HuH-7.5 (cell line): ENCODE measurements around the gene TMEM89.
A peak's percentile ranks its signal among the peaks of the same experiment; 100 is the strongest.

Experiments used
- DNase-seq: peaks from one replicate; pipeline ENCODE4 v3.0.0; 2011; ENCODE audit warnings: low spot score

TMEM89 gene

DNA sequence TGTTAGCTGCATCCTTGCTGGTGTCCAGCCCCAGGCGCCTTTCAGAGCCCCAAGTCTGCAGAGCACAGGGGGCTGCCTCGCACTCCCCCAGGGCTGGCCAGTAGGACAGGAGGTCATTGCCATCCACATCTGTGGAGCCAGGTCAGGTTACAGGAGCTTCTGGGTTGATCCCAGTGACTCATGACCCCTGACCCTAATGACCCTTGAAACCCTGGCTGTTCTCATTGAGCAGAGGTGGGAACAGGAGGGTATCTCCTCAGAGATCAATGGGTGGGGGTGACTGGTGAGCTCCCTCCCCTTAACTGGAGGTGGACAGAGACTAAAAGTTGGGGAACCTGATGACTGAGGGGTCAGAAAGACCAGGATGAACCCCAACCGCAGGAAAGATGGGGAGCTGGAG lies 19.8 kb upstream of the TMEM89 start:
- DNase-seq: no peak

- DNase-seq: no peak
Observed at GRCh38 chr3:48639944-48640606, 18.5 kb upstream of the TMEM89 start.

GRCh38 chr3:48637305-48637704 lies 15.7 kb upstream of the TMEM89 start:
- no peak for DNase-seq

DNA sequence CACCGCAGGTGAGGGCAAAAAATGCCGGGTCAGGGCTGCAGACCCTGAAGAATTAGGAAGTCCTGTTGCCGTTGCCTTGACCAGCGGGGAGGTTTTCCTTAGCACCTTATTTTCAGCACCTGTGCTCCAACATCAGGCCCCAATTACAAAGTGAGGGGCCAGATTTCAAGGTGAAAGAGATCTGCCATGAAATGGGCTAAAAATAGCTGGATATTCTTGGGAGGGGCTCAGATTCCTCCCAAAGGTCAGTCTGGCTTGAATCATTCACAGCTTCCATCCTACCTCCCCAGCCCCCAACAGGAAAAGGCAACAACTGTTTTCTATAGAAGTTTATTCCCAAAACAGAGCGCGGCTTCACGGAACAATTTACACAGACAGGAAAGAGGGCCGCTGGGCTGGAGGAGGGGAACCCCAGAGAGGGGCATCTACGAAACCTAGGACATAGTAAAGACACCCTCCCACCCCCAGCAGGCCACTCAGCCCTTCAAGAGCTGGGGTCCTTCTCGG lies 14.6 kb upstream of the TMEM89 start:
- DNase-seq: no peak

DNA sequence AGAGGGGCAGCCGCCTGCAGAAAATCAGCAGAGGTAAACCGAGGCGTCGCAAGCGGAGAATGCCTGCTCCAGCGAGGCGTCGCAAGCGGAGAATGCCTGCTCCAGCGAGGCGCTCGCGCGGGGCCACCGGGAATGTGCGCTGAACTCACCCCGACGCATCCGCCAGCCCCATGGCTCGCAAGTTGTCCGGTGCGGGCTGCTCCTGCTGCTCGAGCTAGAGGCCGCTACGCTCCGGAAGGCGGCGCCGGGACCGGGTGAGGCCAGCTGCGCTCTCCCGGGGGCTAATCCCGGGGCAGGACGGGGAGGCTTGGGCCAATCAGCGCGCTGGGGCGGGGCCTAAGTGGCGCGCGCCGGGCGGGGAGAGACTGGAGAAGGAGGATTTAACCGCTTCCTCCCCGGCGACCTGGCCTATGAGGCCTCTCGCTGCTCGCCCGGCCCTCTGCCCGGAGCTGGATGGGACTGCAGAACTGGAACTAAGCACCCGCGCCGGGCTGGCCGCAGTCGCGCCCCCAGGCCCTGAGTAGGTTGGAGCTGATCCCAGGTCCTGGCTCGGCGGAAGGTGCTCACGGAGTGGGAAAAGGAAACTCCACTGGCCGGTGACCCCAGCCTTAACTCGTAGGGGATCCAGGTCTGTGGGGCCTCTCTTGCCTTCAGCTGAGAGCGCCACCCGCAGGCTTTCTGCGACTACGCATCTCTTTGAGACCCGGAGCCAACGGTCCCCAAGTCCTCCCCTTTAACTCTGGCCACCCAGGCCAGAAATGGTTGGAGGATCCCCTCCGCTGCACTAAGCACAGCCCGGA lies 13.9 kb upstream of the TMEM89 start, which contains the start of gene SLC26A6:
Gene SLC26A6 (minus strand): TSS at position 240 of the 800 bp plus-strand sequence. CDS start 68 bp downstream, at position 172.
- DNase-seq: peak; percentile 100

DNA sequence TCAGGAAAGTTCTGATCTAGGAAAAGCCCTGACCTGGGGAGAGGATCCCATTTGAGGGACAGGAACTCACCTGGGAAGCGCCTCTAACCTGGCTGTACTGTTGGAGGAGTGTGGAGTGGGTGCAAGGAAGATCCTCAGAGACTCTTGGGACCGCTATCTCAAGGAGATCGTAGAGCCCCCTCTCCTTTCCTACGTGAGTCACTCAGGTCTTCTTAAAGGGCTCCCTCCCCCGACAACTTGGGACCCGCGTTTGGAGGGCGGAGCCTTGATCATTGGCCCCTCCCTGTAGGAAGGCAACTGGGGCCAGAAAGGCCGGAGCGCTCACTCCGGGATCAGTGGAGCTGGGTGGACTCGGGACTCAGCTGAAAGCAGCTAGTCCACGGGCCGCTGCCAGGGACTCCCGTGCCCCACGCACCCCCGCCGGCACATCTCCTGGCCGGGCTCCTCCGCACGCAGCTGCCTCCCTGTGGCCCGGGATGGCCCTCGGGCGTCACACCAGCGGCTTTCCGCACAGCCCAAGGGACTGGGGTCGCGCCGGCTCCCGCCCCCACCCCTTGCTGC lies 13.2 kb upstream of the TMEM89 start:
- peak; percentile 90 for DNase-seq

DNA sequence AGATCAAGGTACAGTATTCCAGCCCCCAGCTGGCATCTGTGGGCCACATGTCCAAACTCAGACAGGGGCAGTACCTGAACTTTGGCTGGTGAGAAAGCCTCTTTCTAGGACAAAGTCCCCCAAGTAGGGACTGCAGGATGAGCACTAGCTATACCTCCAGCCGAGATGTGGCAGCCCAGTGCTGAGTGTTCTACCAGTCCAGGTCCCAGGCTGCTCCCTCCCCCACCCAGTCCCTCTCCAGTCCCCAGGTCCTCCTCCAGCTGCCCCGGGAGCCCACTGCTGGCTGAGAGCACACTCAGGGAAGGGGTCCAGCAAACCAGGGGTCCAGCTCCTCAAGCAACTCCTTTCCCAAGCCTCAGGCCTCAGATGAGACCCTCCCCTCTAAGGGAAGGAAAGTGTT lies 12.2 kb upstream of the TMEM89 start:
- DNase-seq: no peak

DNA sequence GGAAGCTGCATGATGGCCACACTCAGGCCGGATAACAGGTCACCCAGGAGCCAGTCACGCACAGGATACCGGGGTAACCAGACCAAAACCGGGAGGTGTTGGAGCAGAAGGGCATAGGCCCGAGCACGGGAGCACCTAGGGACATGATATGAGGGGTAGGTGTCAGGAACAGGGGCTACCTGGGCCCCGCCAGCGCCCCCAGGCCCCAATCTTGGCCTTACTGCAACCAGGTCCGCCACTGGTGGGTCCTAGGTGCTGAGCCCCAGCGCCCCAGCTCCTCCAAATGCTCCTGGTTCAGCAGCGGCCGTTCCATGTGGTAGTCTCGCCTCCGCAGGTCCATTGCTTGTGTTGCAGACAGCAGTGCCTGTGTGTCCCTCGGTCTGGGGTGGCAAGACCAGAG lies 11.7 kb upstream of the TMEM89 start:
- no peak for DNase-seq

DNA sequence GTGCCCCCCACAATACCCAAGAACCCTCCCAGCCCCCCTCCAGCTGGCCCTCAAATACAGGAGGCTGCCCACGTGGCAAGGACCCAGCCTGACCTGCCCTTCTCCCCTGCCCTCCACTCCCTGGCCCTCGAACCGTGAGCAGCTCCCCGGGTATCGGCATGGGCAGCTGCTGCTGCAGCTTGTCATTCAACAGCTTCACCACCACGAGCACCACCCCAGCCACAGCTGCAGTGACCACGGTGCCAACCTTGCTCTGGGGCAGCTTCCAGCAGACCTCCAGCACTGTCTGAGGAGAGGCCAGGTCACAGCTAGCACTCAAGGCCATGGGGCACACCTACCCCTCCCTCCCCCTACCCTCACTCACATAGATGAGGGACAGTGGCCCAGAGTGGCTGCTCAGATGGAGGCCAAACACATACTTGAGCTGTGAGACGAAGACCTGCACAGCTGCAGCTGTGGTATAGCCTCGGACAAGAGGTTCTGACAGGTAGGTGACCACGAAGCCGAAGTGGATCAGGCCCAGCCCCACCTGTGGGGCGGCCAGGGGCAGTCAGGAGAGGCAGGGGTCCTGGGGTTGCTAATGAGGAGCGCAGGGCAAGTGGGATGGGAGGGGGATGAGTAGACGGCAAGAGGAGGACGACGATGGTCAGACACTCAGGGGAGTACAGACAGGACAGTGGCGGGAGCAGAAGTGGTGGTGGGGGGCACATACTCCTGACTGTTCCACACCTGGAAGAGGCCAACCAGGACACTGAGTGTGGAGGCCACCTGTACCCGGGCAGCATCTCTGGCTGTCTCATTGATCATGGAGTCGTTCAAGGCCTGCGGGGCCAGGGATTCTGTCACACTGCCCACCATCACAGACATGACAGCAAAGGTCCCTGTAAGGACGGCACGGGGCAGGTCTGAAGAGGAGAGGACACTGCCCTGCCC lies 10.2 kb upstream of the TMEM89 start:
- DNase-seq: no peak

DNA sequence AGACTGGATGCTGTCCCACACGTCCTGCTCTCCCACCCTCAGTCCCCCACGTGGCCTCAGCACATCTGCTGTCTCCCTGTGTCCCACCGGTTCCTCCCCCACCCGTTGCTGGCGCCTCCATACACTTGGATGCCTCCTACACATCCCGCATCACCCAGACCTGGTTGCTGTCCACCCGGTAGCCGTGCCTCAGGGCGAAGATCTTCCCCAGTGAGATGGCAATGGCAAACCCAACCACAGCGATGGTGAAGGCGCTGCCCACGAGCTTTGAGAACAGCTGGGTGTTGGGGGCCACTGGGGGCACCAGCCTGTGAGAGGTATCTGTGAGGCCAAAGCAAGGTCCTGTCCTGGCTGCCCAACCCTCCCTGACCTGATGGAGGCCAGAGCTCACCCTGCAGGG lies 9.3 kb upstream of the TMEM89 start:
- DNase-seq: no peak

GRCh38 chr3:48630407-48630806 lies 8.8 kb upstream of the TMEM89 start:
- DNase-seq: no peak

- DNase-seq: no peak
Observed at GRCh38 chr3:48629894-48630293, 8.3 kb upstream of the TMEM89 start.

GRCh38 chr3:48628277-48629017 lies 6.9 kb upstream of the TMEM89 start:
- DNase-seq: no peak

DNA sequence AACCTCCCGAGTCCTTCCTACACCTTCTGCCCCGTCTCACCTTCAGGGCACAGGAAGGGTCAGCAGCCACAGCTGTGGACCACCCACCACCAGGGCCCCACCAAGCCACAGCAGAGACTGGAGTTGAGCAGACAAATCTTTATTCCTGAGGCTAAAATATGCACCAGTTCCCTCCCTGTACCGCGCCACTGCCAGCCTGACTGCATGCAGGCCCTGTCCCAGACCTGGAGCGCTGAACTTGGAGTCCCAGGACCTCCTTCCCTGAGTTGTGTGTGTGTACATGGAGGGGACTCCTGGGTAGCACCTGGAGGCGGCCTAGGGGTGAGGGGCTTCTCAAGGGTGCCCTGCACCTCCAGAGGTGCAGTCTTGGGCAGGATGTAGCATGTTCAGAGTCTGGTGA lies 4.0 kb upstream of the TMEM89 start:
- DNase-seq: no peak

DNA sequence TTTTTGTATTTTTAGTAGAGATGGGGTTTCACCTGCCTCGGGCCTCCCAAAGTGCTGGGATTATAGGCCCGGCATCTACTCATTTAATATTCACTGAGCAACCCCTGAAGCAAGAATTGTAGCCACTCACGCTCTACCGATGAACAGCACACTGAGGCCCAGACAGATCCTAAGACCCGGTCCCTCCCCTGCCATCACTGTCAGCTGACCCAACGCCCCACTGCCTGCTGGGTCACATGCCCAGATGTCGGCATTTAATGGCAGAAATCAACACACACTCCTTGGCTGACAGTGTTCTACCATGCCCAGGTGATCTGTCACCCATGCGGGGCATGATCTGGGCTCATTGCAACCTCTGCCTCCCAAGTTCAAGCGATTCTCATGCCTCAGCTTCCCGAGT lies 3.2 kb upstream of the TMEM89 start:
- no peak for DNase-seq

DNA sequence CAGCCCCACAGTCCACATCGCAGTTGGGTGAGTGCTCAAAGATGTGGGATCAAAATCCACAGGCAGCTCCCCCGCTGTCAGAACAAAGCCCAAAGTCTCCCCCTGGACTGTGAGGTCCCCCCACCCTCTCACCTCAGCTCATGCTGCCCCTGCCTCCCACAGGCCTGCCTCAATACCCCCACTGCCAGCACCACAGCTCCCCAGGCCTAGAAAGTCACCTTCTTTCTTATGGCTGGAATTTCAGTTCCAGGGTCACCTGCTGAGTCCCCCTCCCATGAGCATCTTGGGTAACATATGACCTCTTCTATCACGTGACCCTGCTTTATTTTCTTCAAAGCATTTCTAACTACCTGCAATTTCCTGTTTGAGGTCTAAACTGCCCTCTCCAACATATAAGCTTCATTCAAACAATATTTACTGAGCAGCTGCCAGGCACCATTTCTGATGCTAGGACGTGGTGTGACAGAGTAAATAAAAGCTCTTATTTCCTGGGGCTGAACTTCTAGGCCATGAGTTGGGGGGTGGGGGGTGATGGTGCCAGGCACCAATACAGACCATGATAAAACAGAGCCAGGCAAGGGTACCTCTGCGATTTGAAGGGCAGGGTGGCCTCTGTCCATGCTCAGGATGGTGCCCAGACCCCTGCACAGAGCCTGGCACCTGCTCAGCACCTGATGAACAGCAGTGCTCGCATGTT lies 2.4 kb upstream of the TMEM89 start:
- no peak for DNase-seq

DNA sequence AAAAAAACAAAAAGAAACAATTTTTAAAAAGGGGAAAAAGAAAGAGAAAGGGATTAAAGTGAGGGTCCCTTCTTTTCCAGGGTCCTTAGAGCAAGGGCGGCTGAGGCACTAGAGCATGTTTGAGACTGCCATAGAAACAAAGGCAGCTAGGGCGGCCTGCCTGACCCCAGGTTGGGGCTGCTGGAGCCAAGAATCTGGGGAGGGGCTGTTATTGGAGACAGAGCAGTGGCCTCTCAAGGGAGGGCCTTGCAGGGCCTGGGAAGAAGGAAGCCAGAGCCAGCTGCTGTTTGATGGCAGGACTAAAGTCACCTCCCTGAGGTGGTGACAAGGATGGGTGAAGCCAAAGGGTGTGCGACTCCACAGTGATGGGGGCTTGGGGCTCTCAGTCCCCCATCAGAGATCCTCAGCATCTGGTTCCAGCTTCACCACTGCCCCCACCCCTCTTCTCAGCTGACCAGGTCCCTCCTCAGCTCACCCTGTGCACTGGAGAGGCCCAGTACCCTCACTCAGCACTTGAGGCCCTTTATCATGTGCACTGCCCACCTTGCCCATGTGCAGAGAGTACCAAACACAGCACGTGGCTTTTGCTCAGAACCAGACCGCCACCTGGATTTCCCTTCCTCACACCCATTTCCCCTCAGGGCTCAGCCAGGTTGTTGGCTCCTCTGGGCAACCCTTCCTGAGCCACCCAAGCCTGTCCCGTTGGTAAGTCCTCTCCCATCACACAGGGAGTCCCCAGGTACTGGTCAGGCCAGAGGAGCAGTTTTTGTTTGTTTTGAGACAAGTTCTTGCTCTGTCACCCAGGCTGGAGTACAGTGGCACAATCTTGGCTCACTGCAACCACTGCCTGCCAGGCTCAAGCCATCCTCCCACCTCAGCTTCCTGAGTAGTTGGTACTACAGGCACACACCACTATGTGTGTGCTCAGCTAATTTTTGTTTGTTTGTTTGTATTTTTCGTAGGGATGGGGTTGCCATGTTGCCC lies 1.7 kb downstream of the TMEM89 start:
- DNase-seq: no peak

DNA sequence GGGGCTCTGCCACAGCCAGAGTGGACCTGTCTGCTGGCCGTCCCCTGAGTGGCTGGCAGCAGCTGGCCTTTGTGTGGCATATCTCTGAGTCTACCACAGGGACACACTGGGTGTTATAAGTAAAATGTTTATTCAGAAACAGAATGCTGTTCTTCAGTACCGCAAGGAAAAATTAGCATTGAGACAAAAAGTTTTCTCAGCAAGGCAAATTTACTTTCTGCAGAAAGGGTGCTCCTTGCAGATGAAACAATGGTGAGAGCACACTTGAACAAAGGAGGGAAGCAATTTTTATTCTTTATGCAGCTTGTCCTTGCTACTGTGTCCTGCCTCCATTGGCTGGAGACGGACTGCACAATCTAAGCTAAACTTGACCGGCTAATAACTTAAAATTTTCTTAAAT lies 4.0 kb downstream of the TMEM89 start:
- DNase-seq: no peak

- DNase-seq: no peak
Observed at GRCh38 chr3:48614044-48614443, 7.5 kb downstream of the TMEM89 start.
